Thymus (tissue), 11 donors: Measurements from ENCODE around the gene LGALS3BP. TPM values are rescaled to one million over a fixed set of nuclear protein-coding genes. Genes with fewer than 3 reads are reported as not detected.

ENCODE experiments used
- DNase-seq, 9 donors: peaks; one replicate each; pipeline ENCODE4 v3.0.0-alpha.2; 2013; ENCODE audit warnings: low spot score in 9 of 9, low read depth in 6 of 9, missing footprints in 1 of 9
- H3K27ac ChIP-seq, 2 donors: one replicate each; pipeline ENCODE4 v1.5.1; 2013; ENCODE audit warnings: control low read depth in 1 of 2, low read depth in 1 of 2, low read length in 1 of 2, mild to moderate bottlenecking in 1 of 2, moderate library complexity in 1 of 2
- H3K27me3 ChIP-seq, 2 donors: one replicate each; pipeline ENCODE4 v1.5.1; 2013; ENCODE audit warnings: low read length in 1 of 2; ENCODE audit not compliant: control insufficient read depth in 2 of 2, insufficient read depth in 1 of 2
- H3K36me3 ChIP-seq, 2 donors: one replicate each; pipeline ENCODE4 v1.5.1; 2013; ENCODE audit warnings: low read length in 1 of 2, mild to moderate bottlenecking in 1 of 2, moderate library complexity in 1 of 2; ENCODE audit not compliant: control insufficient read depth in 2 of 2, insufficient read depth in 2 of 2
- H3K4me1 ChIP-seq, 2 donors: one replicate each; pipeline ENCODE4 v1.5.1; 2013; ENCODE audit warnings: low read length in 2 of 2; ENCODE audit not compliant: control insufficient read depth in 2 of 2, insufficient read depth in 2 of 2
- H3K4me3 ChIP-seq, 2 donors: one replicate each; pipeline ENCODE4 v1.5.1; 2013; ENCODE audit warnings: low read length in 2 of 2, control low read depth in 1 of 2, mild to moderate bottlenecking in 1 of 2
- H3K9me3 ChIP-seq, 2 donors: one replicate each; pipeline ENCODE4 v1.5.1; 2013; ENCODE audit warnings: low read length in 1 of 2, mild to moderate bottlenecking in 1 of 2; ENCODE audit not compliant: control insufficient read depth in 2 of 2, insufficient read depth in 1 of 2
- WGBS: extraction: QIAGEN DNeasy Blood & Tissue Kit; methylation state at CpG from one replicate; pipeline ENCODE4 v1.1.7; 2013; 5-methylcytosine and 5-hydroxymethylcytosine counted together
- polyA plus RNA-seq: library from polyadenylated mRNA; stranded (reverse); fragments of 200-250 nt; gene quantifications from one replicate; pipeline ENCODE4 v1.2.3, GENCODE V29; 2013
- total RNA-seq: library from RNA; stranded (reverse); fragments of 120-200 nt; gene quantifications from one replicate; pipeline ENCODE4 v1.2.4, GENCODE V29; 2013
- donor health status: healthy.

LGALS3BP gene
- total and polyA plus RNA-seq, 2 donors: 66.1 to 81.3 TPM

GRCh38 chr17:79002291-79002690, 22.6 kb upstream of the LGALS3BP start:
- WGBS: 97% methylated on average over 14 of the region's 14 CpGs
- no peaks in the 10 kb centered on the region for H3K27me3 ChIP-seq
- H3K36me3 ChIP-seq: peaks cover 53 to 67% of the 10 kb centered on the region in 2 donors
- DNase-seq: no peak
- H3K27ac ChIP-seq: no peak overlapping the region
- H3K9me3 ChIP-seq: no peaks in the 10 kb centered on the region
- H3K4me3 ChIP-seq: no peak overlapping the region
- H3K4me1 ChIP-seq: peaks cover 10 to 31% of the 10 kb centered on the region in 2 donors

- no peaks in the 10 kb centered on the region for H3K27me3 ChIP-seq
- peaks cover 61 to 74% of the 10 kb centered on the region in 2 donors for H3K36me3 ChIP-seq
- no peak for DNase-seq
- no peak overlapping the region for H3K4me3 ChIP-seq
- H3K9me3 ChIP-seq: no peaks in the 10 kb centered on the region
- WGBS: 96% methylated on average over 19 of the region's 19 CpGs
- peaks cover 8 to 22% of the 10 kb centered on the region in 2 donors for H3K4me1 ChIP-seq
- peak overlapping the region in 1 of 2 donors; percentile 47 for H3K27ac ChIP-seq
Measured at GRCh38 chr17:79001190-79002020, 21.7 kb upstream of the LGALS3BP start.

- Histone ChIP-seq H3K4me3 (no peak overlapping the region), H3K9me3 (no peaks in the 10 kb centered on the region), H3K27ac (no peak overlapping the region), H3K27me3 (no peaks in the 10 kb centered on the region), H3K4me1 (peaks cover 3 to 14% of the 10 kb centered on the region in 2 donors), H3K36me3 (peaks cover 65 to 79% of the 10 kb centered on the region in 2 donors)
- WGBS: 99% methylated on average over 25 of the region's 25 CpGs
- DNase-seq: no peak
Measured at GRCh38 chr17:79000396-79001189, 20.9 kb upstream of the LGALS3BP start.

GRCh38 chr17:78999947-79000395, 20.2 kb upstream of the LGALS3BP start:
- H3K36me3 ChIP-seq: peaks cover 67 to 85% of the 10 kb centered on the region in 2 donors
- peaks cover 0 to 8% of the 10 kb centered on the region in 2 donors for H3K4me1 ChIP-seq
- no peak overlapping the region for H3K4me3 ChIP-seq
- no peak overlapping the region for H3K27ac ChIP-seq
- DNase-seq: no peak
- WGBS: 98% methylated on average over 12 of the region's 12 CpGs
- H3K27me3 ChIP-seq: no peaks in the 10 kb centered on the region
- H3K9me3 ChIP-seq: no peaks in the 10 kb centered on the region

GRCh38 chr17:78999056-78999768, 19.5 kb upstream of the LGALS3BP start:
- Histone ChIP-seq H3K9me3 (no peaks in the 10 kb centered on the region), H3K4me3 (no peak overlapping the region), H3K4me1 (peaks cover 0 to 7% of the 10 kb centered on the region in 2 donors), H3K36me3 (peaks cover 73 to 93% of the 10 kb centered on the region in 2 donors), H3K27me3 (no peaks in the 10 kb centered on the region), H3K27ac (no peak overlapping the region)
- 98% methylated on average over 17 of the region's 17 CpGs for WGBS
- DNase-seq: no peak

GRCh38 chr17:78998311-78999055, 18.8 kb upstream of the LGALS3BP start:
- H3K9me3 ChIP-seq: no peaks in the 10 kb centered on the region
- 97% methylated on average over 28 of the region's 28 CpGs for WGBS
- H3K36me3 ChIP-seq: peaks cover 81 to 97% of the 10 kb centered on the region in 2 donors
- H3K27me3 ChIP-seq: no peaks in the 10 kb centered on the region
- H3K4me1 ChIP-seq: peaks cover 0 to 4% of the 10 kb centered on the region in 2 donors
- H3K4me3 ChIP-seq: no peak overlapping the region
- DNase-seq: no peak
- H3K27ac ChIP-seq: no peak overlapping the region

GRCh38 chr17:78997881-78998280, 18.2 kb upstream of the LGALS3BP start:
- 92% methylated on average over 6 of the region's 6 CpGs for WGBS
- no peak overlapping the region for H3K4me3 ChIP-seq

GRCh38 chr17:78997231-78997741, 17.6 kb upstream of the LGALS3BP start:
- 94% methylated on average over 27 of the region's 27 CpGs for WGBS
- no peak for DNase-seq
- no peak overlapping the region for H3K27ac ChIP-seq
- H3K9me3 ChIP-seq: no peaks in the 10 kb centered on the region
- no peaks in the 10 kb centered on the region for H3K27me3 ChIP-seq
- peaks cover 84 to 97% of the 10 kb centered on the region in 2 donors for H3K36me3 ChIP-seq
- H3K4me3 ChIP-seq: no peak overlapping the region
- H3K4me1 ChIP-seq: peaks cover 0 to 3% of the 10 kb centered on the region in 2 donors

More at GRCh38 chr17:78997881-78998280, 18.2 kb upstream of the LGALS3BP start:
- Histone ChIP-seq H3K9me3 (no peaks in the 10 kb centered on the region), H3K4me1 (peaks cover 0 to 3% of the 10 kb centered on the region in 2 donors), H3K27me3 (no peaks in the 10 kb centered on the region), H3K27ac (no peak overlapping the region), H3K36me3 (peaks cover 84 to 97% of the 10 kb centered on the region in 2 donors)
- no peak for DNase-seq
